K562 (cell line): ENCODE data around the gene AIFM3. TPM values are rescaled to one million over a fixed set of nuclear protein-coding genes. Genes with fewer than 3 reads are reported as not detected.

Source experiments
- HMGN3 ChIP-seq: IDR thresholded peaks from 2 replicates; pipeline ENCODE4 v1.6.1; 2011; ENCODE audit warnings: borderline replicate concordance, low read depth, mild to moderate bottlenecking, mixed read lengths, low read length; ENCODE audit not compliant: insufficient read length; ENCODE audit errors: extremely low read depth
- HOMEZ ChIP-seq: fragments of 250-450 bp; sonication (Bioruptor Pico); IDR thresholded peaks from 2 replicates; pipeline ENCODE4 v1.4.0; 2020; ENCODE audit warnings: mild to moderate bottlenecking, moderate library complexity
- MECOM ChIP-seq: fragments of 250-450 bp; sonication (Bioruptor Pico); IDR thresholded peaks from 2 replicates; pipeline ENCODE4 v1.8.0; 2022; ENCODE audit warnings: inconsistent platforms
- PURB ChIP-seq: sonication (generic); formaldehyde crosslinking; IDR thresholded peaks from 2 replicates; pipeline ENCODE4 v1.9.0; 2021; ENCODE audit warnings: low read depth, mild to moderate bottlenecking, missing genetic modification reagents
- REST ChIP-seq, 2 experiments: fragments of 450-650 bp; formaldehyde crosslinking in 1 of 2; IDR thresholded peaks; 2 replicates each; pipeline versions ENCODE4 v1.4.0 to v1.6.1; 2014 to 2020; ENCODE audit warnings: mild to moderate bottlenecking in 2 of 2, borderline replicate concordance in 1 of 2, low read depth in 1 of 2
- SAFB2 ChIP-seq: fragments of 200-400 bp; formaldehyde crosslinking; IDR thresholded peaks from 2 replicates; pipeline ENCODE4 v1.6.1; 2018; ENCODE audit warnings: borderline replicate concordance, low read length, low read depth, moderate library complexity; ENCODE audit not compliant: severe bottlenecking
- TFAP4 ChIP-seq: sonication (generic); formaldehyde crosslinking; IDR thresholded peaks from 2 replicates; pipeline ENCODE4 v1.8.0; 2022; ENCODE audit warnings: missing genetic modification reagents, mild to moderate bottlenecking, moderate library complexity, borderline replicate concordance
- TSC22D4 ChIP-seq: fragments of 450-650 bp; IDR thresholded peaks from 2 replicates; pipeline ENCODE4 v1.6.1; 2016; ENCODE audit warnings: missing genetic modification characterization, missing biosample characterization, control low read depth
- ZFP91 ChIP-seq: sonication (generic); formaldehyde crosslinking; IDR thresholded peaks from 2 replicates; pipeline ENCODE4 v1.8.0; 2022; ENCODE audit warnings: mild to moderate bottlenecking, missing genetic modification reagents
- ZNF143 ChIP-seq: sonication (generic); formaldehyde crosslinking; IDR thresholded peaks from 2 replicates; pipeline ENCODE4 v1.9.0; 2022; ENCODE audit warnings: mild to moderate bottlenecking, missing genetic modification reagents
- ZNF408 ChIP-seq: fragments of 250-450 bp; sonication (Bioruptor Pico); IDR thresholded peaks from 2 replicates; pipeline ENCODE4 v1.4.0; 2020; ENCODE audit warnings: low read depth, mild to moderate bottlenecking, moderate library complexity
- ZNF696 ChIP-seq: fragments of 250-450 bp; sonication (Bioruptor Pico); conservative IDR thresholded peaks from 2 replicates; pipeline ENCODE4 v1.4.0; 2020; ENCODE audit warnings: mild to moderate bottlenecking, moderate library complexity
- ZNF764 ChIP-seq: fragments of 250-450 bp; sonication (Bioruptor Pico); IDR thresholded peaks from 2 replicates; pipeline ENCODE4 v1.4.0; 2020; ENCODE audit warnings: low read depth, mild to moderate bottlenecking, moderate library complexity
- polyA plus RNA-seq, 8 experiments: library from polyadenylated mRNA; depleted of rRNA in 4 of 8; stranded (reverse) in 5 of 8; unstranded in 3 of 8; fragments of >200 nt; fragmentation: Nextera tagmentation in 2 of 8; fragmentation: Illumina TruSeq in 1 of 8; extraction: Ambion mirVana in 2 of 8; extraction: Trizol in 1 of 8; gene quantifications; 2 replicates each; pipeline versions ENCODE4 v1.2.1 to v1.2.3, GENCODE V29; 2011 to 2014; ENCODE audit warnings: inconsistent platforms in 1 of 8, missing spikeins in 1 of 8
- total RNA-seq, 7 experiments: library from RNA; depleted of rRNA in 6 of 7; stranded (reverse); fragments of >200 nt in 6 of 7; fragmentation: Illumina TruSeq in 2 of 7; extraction: Trizol in 2 of 7; gene quantifications; 2 replicates each; pipeline versions ENCODE4 v1.2.1 to v1.2.3, GENCODE V29; 2011 to 2021; ENCODE audit warnings: low replicate concordance in 1 of 7

The AIFM3 gene
- total and polyA plus RNA-seq, 9 of the 15 experiments (the other 6 are each of a cell fraction or from before 2014, with no cell fraction given): 0.03 to 0.20 (median 0.07) TPM; not detected in 1

GRCh38 chr22:21013657-21014201, 46.7 kb downstream of the AIFM3 start (continued):
- TF ChIP-seq ZFP91 (CRISPR knock-in tag) (no peak), HOMEZ (CRISPR knock-in tag) (peak; percentile 83; the same call in 1 of the 2 replicates), SAFB2 (no peak), MECOM (CRISPR knock-in tag) (no peak), ZNF408 (CRISPR knock-in tag) (no peak), ZNF764 (CRISPR knock-in tag) (peak; percentile 75; the same call in 1 of the 2 replicates), TFAP4 (CRISPR knock-in tag) (no peak), ZNF696 (no peak), HMGN3 (no peak), PURB (no peak), REST (IDR thresholded peaks at IDR 0.05; ENCODE audit: borderline replicate concordance) (no peak), REST (CRISPR knock-in tag; IDR thresholded peaks at IDR 0.05; ENCODE audit: low read depth) (peak; percentile 87), TSC22D4 (tag) (no peak), ZNF143 (no peak)
